ENCODE data around the gene CAPN5.

The CAPN5 gene

GRCh38 chr11:77115181-77115611 lies 48.4 kb downstream of the CAPN5 start:
- no peak for DNase-seq (ENCODE audit: low spot score)
- no peak for TF ChIP-seq CTCF (IDR thresholded peaks at IDR 0.05; ENCODE audit: extremely low read depth, missing control alignments)

GRCh38 chr11:77115956-77116355 lies 49.2 kb downstream of the CAPN5 start:
- DNase-seq (ENCODE audit: low spot score) = no peak
- TF ChIP-seq CTCF (IDR thresholded peaks at IDR 0.05; ENCODE audit: extremely low read depth, missing control alignments) = no peak

DNA sequence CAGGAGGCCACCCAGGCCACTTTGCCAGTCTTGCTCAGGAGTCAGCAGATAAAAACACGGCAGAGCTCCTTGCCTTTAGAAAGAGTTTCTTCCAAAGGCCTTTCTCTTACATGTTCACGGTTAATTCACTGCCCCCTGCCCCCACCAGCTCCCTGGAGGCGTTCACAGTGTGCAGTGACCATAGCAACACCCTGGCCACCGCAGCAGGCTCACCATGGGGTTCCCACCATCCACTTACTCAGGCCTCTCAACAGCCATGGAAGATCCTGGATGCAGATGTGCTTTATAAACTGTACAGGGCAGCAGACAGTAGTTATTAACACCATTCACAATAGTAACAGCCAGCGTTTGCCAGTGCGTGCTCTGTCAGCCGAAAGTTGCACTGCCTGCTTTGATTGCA lies 50.7 kb downstream of the CAPN5 start:
- TF ChIP-seq CTCF (IDR thresholded peaks at IDR 0.05; ENCODE audit: extremely low read depth, missing control alignments) = no peak
- DNase-seq (ENCODE audit: low spot score) = no peak

DNA sequence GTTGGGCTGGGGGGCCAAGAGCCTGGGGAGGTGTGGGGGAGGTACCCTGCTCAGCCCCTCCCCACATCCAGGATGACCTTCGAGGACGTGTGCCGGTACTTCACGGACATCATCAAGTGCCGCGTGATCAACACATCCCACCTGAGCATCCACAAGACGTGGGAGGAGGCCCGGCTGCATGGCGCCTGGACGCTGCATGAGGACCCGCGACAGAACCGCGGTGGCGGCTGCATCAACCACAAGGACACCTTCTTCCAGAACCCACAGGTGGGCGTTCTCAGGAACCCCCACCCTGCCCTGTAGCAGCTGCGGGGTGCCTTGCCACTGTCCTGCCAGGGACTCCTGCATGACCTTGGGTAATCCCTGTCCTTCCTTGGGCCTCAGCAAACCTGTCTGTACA lies 51.3 kb downstream of the CAPN5 start:
- no peak for DNase-seq (ENCODE audit: low spot score)
- TF ChIP-seq CTCF (IDR thresholded peaks at IDR 0.05; ENCODE audit: extremely low read depth, missing control alignments) = no peak

- no peak for DNase-seq (ENCODE audit: low spot score)
- no peak for TF ChIP-seq CTCF (IDR thresholded peaks at IDR 0.05; ENCODE audit: extremely low read depth, missing control alignments)
Observed at GRCh38 chr11:77118971-77119370, 52.2 kb downstream of the CAPN5 start.

DNA sequence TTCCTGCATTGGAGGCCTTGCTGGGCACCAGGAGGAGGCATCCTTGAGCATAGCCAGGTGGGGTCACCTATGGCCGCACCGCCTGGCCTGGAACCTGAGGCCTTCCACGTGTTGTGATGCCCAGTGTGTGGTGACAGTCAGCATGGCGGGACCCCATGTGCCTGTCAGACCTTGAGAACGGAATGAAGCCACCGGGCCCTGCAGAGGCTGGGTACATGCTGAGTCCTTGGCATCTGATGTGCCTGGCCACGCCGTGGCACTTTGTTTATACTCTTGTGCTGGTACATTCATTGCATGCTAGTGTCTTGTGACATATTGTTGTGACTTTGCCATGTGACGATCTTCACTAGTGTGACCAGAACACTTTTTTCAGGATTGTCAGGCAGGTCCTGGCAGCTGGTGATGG lies 52.8 kb downstream of the CAPN5 start:
- TF ChIP-seq CTCF (IDR thresholded peaks at IDR 0.05; ENCODE audit: extremely low read depth, missing control alignments) = no peak
- DNase-seq (ENCODE audit: low spot score) = no peak

- DNase-seq (ENCODE audit: low spot score) = no peak
- no peak for TF ChIP-seq CTCF (IDR thresholded peaks at IDR 0.05; ENCODE audit: extremely low read depth, missing control alignments)
Observed at GRCh38 chr11:77120571-77120970, 53.8 kb downstream of the CAPN5 start.
